Measurements from ENCODE around the gene PGGHG.

- no peak for TF ChIP-seq CTCF (IDR thresholded peaks at IDR 0.05)
- no peak for TF ChIP-seq POLR2A (IDR thresholded peaks at IDR 0.05)
These were observed 38.7 kb upstream of the PGGHG start for GRCh38 chr11:250274-250673.

Data from body of pancreas (tissue), 4 donors.